Dermis lymphatic vessel endothelial cell (primary cell): ENCODE measurements around the gene DOK4. TPM values are rescaled to one million over a fixed set of nuclear protein-coding genes. Genes with fewer than 3 reads are reported as not detected.

Experiments used
- total RNA-seq: library from RNA; depleted of rRNA; stranded (reverse); fragments of >200 nt; gene quantifications from 2 replicates; pipeline ENCODE4 v1.2.1, GENCODE V29; 2014

DOK4 gene
- total RNA-seq, result 13.5 and 24.7 TPM in 2 replicates

GRCh38 chr16:57485916-57486857, at the start of gene DOK4:
TSS of gene DOK4 (minus strand) at chr16:57486493. CDS start at chr16:57479507, 6,986 bp downstream.

GRCh38 chr16:57462209-57462977, 23.9 kb downstream of the DOK4 start, which contains the start of gene POLR2C:
TSS of gene POLR2C (plus strand) at chr16:57462679. CDS start at chr16:57462725, 46 bp downstream.

GRCh38 chr16:57447186-57447962, 38.9 kb downstream of the DOK4 start, which contains the start of the genes CIAPIN1 and COQ9:
TSS of gene CIAPIN1 (minus strand) at chr16:57447385. CDS start at chr16:57440928, 6,457 bp downstream.
TSS of gene COQ9 (plus strand) at chr16:57447479. CDS start at chr16:57447506, 27 bp downstream.

Other genes with a start within 250 kb of the DOK4 start
- gene ARL2BP, start 241.2 kb downstream of the DOK4 start, total RNA-seq, result 40.7 and 50.2 TPM in 2 replicates
- gene PLLP, start 201.8 kb downstream of the DOK4 start, total RNA-seq, result 2.7 and 3.5 TPM in 2 replicates
- not detected in 2 replicates for gene CCL22, start 127.7 kb downstream of the DOK4 start, total RNA-seq
- 0.17 and 1.7 TPM in 2 replicates for gene CX3CL1, start 114.0 kb downstream of the DOK4 start, total RNA-seq
- gene CCL17, start 81.7 kb downstream of the DOK4 start, total RNA-seq, result not detected in 2 replicates
- gene CIAPIN1, start 39.1 kb downstream of the DOK4 start, total RNA-seq, result 58.4 and 62.6 TPM in 2 replicates
- 41.4 and 45.4 TPM in 2 replicates for gene COQ9, start 39.0 kb downstream of the DOK4 start, total RNA-seq
- 91.8 and 100 TPM in 2 replicates for gene POLR2C, start 23.8 kb downstream of the DOK4 start, total RNA-seq
- 8.0 and 9.7 TPM in 2 replicates for gene CCDC102A, start 50.1 kb upstream of the DOK4 start, total RNA-seq
- not detected in 2 replicates for gene ADGRG5, start 56.1 kb upstream of the DOK4 start, total RNA-seq
- 4.3 and 12.2 TPM in 2 replicates for gene ADGRG1, start 142.1 kb upstream of the DOK4 start, total RNA-seq
- 5.2 and 8.8 TPM in 2 replicates for gene ADGRG3, start 181.8 kb upstream of the DOK4 start, total RNA-seq
- 0.22 and 0.60 TPM in 2 replicates for gene DRC7, start 208.3 kb upstream of the DOK4 start, total RNA-seq
- 19.8 and 32.6 TPM in 2 replicates for gene KATNB1, start 249.3 kb upstream of the DOK4 start, total RNA-seq